GM21737 (cell line): ENCODE data around the gene GPR37L1.

Experiments used
- ATAC-seq: cut with Tn5 transposase; IDR thresholded peaks from one replicate; pipeline ENCODE4 v1.9.1; 2021; ENCODE audit warnings: mild to moderate bottlenecking, moderate library complexity; ENCODE audit not compliant: unreplicated experiment

Gene GPR37L1

DNA sequence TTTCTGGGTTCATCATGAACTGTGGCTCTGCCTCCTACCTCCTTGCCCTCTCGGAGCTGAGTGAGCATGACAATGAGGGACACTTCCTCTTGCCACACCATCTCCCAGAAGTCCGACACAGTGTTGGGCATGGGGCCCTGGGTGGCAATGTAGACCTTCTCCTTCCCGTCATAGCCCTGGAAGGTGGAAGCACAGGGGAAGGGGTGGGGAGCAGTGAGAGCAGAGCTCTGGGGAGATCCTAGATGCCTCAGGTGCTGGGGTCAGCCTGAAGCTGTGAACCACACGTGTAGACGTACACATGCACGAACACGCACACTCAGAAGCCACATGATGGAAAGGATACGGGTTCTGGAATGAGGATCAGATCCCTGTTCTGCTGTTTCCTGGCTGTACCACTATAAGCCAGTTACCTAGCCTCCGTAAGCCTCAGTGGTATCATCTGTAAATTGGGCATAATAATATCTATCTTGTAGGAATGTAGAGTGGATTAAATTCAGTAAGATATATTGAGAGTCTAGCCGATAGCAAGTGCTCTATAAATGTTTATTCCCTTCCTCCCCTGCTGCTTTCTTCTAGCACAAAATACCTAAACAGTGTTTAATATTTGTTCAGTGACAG, 31.5 kb downstream of the GPR37L1 start:
- no peak for ATAC-seq

DNA sequence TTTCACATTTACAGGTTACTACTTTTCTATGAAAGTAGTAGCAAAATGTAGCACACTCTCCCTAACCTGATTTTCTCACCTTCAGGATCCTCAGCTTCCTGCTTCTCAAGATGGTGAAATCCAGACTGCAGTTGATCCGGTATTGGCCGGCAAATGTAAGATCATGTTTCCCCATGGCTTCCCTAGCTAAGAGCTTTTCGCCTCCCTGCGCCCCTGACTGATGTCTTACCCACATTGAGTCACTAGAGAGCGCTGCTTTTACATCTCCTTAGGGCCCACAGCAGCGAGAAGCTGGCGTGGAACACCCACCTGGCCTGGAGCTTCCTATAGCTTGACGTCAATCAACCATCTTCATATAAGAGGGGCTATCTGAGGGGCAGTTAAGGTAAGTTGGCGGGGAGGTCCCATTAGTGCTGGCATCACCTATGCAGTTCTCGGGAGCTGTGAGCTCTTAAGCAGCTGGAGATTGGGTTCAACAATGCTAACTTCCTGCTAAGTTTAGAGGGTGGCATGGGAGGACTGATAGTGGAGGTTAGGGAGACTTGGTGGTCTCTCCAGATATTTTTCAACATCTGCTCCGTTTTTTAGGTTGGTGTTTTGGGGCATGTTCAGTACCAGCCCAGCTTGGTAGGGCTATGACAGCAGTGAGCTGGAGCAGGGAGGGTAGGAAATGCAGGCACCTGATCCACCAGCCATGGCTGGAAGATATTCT, 32.2 kb downstream of the GPR37L1 start:
- no peak for ATAC-seq

DNA sequence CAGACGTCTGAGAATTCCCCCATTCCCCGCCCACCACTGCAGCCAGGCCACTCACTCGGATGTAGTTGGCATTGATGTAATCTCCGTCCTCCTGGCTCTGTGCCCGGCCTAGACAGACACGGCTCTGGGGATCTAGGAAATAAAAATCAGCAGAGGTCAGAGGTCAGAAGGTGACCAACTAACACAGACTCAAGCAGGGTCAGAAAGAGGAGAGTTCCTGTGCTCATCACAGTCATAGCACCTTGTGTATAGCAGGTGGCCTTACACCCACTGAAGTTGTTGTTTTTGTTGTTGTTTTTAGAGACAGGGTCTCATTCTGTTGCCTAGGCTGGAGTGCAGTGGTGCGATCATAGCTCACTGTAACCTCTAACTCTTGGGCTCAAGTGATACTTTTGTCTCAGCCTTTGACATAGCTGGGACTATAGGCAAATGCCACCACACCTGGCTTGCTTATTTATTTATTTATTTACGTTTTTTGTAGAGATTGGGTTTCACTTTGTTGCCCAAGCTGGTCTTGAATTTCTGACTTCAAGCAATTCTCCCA, 32.8 kb downstream of the GPR37L1 start:
- no peak for ATAC-seq

GRCh38 chr1:202156590-202156989, 33.9 kb downstream of the GPR37L1 start:
- ATAC-seq = no peak

GRCh38 chr1:202157945-202158344, 35.2 kb downstream of the GPR37L1 start:
- no peak for ATAC-seq

- no peak for ATAC-seq
Measured at GRCh38 chr1:202158810-202159533, 36.3 kb downstream of the GPR37L1 start.

DNA sequence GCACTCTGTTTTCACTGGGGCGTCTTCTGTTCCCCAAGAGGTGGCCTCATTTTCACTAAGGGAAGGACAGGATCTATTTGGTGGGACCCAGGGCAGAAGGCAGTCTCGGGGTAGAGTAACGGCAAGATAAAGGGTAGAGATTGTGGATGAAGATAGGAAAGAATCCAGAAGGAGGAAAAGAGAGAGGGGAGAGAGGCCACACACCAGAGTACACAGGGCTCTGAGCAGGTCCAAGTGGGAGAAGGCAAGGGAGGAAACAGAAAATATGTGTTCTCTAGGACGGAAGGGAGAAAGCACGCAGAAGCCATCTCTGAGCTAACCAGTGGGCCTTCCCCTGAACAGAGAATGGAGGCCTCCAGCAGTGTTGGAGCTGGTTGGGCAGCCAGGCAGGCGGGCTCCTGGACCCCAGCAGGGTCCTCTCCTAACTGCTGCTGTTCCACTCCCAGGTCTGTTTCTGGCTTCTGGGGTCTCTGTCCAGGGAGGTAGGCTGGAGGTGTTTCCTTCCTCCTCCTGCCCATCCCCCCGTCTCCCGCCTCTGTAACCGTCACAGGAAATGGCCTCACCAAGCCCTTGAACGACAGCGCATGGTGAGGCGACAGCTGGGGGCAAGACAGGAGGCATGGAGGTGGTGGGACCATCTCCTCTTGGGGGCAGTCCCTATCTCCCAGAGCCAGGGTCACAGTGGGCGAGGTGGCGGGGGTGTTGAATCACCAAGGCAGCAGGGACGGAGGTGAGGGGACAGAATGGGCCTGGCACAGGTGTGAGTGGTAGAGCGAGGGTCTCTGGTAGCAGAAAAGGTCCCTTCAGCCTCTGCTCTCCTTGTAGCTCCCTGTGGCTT, 37.0 kb downstream of the GPR37L1 start:
- ATAC-seq = peak; percentile 30

GRCh38 chr1:202160377-202160940, 37.7 kb downstream of the GPR37L1 start, which contains the start of gene PTPN7:
TSS of gene PTPN7 (minus strand) at chr1:202160602. CDS start at chr1:202159402, 1,200 bp downstream.
- peak; percentile 29 for ATAC-seq

DNA sequence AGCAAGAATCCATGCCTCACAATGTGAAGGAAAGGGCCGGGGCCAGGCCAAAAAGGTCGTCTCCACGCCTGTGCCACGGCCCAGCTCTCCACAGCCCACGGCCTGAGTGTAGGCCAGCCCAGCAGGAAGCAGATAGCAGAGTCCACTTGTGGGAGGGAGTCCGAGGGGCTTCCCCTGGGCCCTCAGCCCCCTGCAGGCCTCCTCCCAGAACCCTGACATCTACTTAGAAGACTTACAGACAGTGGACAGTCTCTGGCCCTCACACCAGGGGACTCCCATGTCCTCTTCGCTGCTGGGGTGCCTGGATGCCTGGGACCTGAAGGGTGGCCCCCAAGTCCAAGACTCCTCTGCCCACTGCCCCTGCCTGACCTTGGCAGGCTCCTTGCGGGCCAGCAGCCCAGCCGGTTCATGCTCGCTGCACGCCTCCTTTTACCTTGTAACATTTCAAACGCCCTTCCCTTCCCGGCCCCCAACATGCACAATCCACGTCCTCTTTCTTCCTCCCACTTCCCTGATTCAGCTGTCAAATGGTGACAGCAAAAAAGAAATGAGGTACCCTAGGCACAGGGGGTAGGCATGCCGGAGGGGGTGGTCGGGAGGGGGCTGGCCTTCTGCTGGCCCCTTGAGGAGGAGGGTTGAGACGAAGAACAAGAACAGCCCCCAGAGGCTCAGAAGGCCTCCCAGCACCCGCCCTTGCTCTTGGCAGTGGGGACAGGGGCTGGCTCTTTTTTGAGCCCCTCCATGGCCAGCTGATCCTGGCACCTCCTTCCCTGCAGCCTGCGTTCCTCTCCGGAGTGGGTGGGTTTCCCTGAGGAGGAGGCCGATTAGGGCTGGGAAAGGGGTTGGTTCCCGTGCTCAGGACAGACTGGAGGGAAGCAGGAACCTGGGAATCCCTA, 38.7 kb downstream of the GPR37L1 start:
- ATAC-seq = no peak

GRCh38 chr1:202162047-202162417, 39.3 kb downstream of the GPR37L1 start:
- no peak for ATAC-seq

- no peak for ATAC-seq
Measured at GRCh38 chr1:202162418-202163280, 39.9 kb downstream of the GPR37L1 start.

GRCh38 chr1:202163281-202164270, 40.9 kb downstream of the GPR37L1 start:
- no peak for ATAC-seq

GRCh38 chr1:202164271-202165037, 41.7 kb downstream of the GPR37L1 start:
- ATAC-seq = peak; percentile 46

DNA sequence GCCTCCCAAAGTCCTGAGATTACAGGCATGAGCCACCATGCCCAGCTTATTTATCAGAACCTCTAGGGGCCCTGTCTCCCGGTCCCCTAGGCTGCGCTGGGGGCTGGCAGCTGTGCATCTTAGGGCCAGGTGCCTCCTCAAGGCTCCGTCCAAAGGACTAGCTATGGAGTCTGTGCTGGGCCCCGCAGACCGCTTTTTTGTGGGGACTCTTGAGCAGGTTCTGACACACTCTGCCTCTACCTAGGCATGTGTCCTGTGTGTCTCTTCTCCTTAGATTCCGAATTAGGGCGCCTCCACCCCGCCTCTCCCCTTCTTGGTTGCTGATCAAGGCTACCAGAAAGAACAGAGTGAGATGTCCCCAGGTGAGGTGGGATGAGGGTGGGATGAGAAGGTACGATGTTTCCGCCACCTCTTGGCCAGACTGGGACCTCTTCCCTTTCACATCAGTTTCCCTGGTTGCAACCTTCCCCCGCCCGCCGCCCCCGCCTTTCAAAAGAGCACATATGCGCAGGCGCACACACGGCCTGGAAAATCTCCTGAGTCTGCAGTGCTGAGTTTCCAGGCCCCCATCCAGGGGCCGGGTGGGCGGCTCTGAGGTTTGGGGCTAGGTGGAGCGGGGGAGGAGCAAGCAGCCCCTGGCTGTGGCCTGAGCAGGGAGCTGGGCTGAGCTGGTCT, 42.7 kb downstream of the GPR37L1 start:
- ATAC-seq = no peak

DNA sequence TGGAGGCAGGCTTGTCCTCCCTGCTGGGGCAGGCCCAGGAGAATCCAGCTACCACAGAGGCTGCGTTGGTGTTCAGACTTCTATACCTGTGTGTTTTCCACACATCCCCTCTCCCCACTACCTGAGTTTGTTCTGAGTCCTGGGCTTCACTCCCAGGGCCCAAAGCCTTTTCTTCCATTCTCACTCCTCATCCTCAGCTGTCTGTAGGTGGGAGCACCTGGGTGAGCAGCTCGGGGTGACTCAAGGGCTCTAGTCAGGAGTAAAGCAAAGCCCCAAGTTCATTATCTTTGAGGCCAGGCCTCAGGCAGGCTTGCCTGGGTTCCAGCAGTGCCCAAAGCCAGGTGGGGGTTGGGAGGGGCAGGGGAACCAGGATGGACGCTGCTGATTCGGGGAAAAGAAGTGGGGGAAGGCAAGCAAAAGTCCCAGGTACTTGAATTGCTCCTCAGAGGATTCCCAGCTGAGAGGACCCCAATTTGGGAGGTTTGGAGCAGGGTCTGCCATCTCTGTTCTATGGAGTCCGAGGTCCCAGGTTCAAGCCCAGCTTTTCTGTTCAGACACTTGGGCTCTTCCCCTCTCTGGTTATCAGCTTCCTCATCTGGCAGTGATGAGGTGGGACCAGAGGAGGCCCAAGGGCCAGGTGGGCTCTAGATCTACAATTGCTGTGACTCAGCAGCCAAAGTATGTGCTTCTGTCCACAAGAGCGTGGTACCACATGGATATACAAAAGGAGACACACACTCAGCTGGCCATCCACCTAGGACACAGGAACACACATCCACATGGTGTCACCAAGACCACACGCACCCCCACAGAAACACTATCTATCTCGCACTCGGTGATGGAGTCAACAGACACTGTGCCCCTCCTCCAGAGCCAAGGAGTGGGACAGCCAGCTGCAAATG, 43.5 kb downstream of the GPR37L1 start:
- no peak for ATAC-seq
